ENCODE data around the gene SMC3. TPM values are rescaled to one million over a fixed set of nuclear protein-coding genes. Genes with fewer than 3 reads are reported as not detected.
"Not testable (repeated sequence)": the region's sequence is repeated elsewhere in the genome, so short reads cannot be mapped to it uniquely, and the experiment has no call there.

The SMC3 gene
- total RNA-seq, 4 donors from 2014 or later = 27.7 to 50.2 (median 39.5) TPM

DNA sequence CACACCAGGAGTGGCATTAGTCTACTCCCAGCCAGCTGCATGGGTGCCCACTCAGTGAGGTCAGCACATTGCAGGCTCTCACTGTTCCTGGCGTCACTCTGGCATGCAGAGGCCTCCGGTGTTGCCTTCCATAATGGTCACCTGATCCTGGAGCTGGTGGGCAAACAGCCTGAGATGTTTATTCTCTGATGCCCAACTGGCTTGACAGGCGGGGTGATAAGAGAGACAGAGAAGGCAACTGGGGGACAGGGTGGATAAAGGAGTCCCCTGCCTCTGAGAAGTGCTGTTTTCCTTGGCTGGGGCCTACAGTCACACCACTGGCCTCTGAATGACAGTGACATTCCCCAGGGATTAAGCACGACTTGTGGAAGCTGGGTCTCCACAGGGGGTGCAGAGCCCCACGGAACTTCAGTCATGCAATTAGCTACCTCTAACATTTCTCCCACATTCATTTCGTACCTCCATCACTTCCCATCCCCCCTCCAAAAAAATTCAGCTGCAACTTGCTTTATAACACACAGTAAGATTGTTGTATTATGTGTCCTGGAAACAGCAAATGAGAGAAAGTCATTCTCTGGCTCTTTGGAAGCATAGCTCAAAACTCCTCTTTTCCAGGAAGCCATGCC is 69.5 kb downstream of the SMC3 start:
- Histone ChIP-seq H3K27ac (replicated peaks in 1 of 4) (peak overlapping the region; percentile 58 to 75 (median 74)), H3K4me3 (no peak overlapping the region), H3K36me3 (no peaks in the 10 kb centered on the region), H3K4me1 (peaks cover 16 to 39% (median 27%) of the 10 kb centered on the region in 4 donors), H3K9me3 (no peaks in the 10 kb centered on the region), H3K27me3 (no peaks in the 10 kb centered on the region)
- DNase-seq (ENCODE audit: extremely low spot score) = peak; percentile 87
- no peak for TF ChIP-seq POLR2A (IDR thresholded peaks at IDR 0.05; ENCODE audit: low read depth)
- TF ChIP-seq POLR2AphosphoS5 (IDR thresholded peaks at IDR 0.05) = no peak
- no peak for TF ChIP-seq CTCF (IDR thresholded peaks at IDR 0.05)
- TF ChIP-seq EP300 (IDR thresholded peaks at IDR 0.05) = no peak
- WGBS = 40% methylated on average over 6 of the region's 6 CpGs
- intact Hi-C loops (cut with DNase I) = no loop called here

GRCh38 chr10:110637558-110638053 is 70.1 kb downstream of the SMC3 start:
- peaks cover 0 to 2% (median under 1%) of the 10 kb centered on the region in 4 donors for H3K27me3 ChIP-seq
- H3K4me1 ChIP-seq = peaks cover 16 to 39% (median 27%) of the 10 kb centered on the region in 4 donors
- TF ChIP-seq CTCF (IDR thresholded peaks at IDR 0.05) (no peak), POLR2AphosphoS5 (IDR thresholded peaks at IDR 0.05) (no peak), POLR2A (IDR thresholded peaks at IDR 0.05; ENCODE audit: low read depth) (no peak)
- 46% methylated on average over 10 of the region's 10 CpGs for WGBS
- no peaks in the 10 kb centered on the region for H3K9me3 ChIP-seq
- intact Hi-C loops (cut with DNase I) = no loop called here
- no peak for DNase-seq (ENCODE audit: extremely low spot score)
- no peak overlapping the region for H3K4me3 ChIP-seq
- H3K36me3 ChIP-seq = no peaks in the 10 kb centered on the region
- peak overlapping the region; percentile 58 to 75 (median 74) for H3K27ac ChIP-seq (replicated peaks in 1 of 4)

- Histone ChIP-seq H3K9me3 (no peaks in the 10 kb centered on the region), H3K27ac (replicated peaks in 1 of 4) (peak overlapping the region; percentile 58 to 75 (median 74)), H3K27me3 (peaks cover 0 to 8% (median 1%) of the 10 kb centered on the region in 4 donors), H3K4me1 (peaks cover 16 to 43% (median 32%) of the 10 kb centered on the region in 4 donors), H3K36me3 (no peaks in the 10 kb centered on the region), H3K4me3 (no peak overlapping the region)
- intact Hi-C loops (cut with DNase I) = no loop called here
- TF ChIP-seq POLR2A (IDR thresholded peaks at IDR 0.05; ENCODE audit: low read depth) (no peak), EP300 (IDR thresholded peaks at IDR 0.05) (no peak), POLR2AphosphoS5 (IDR thresholded peaks at IDR 0.05) (no peak), CTCF (IDR thresholded peaks at IDR 0.05) (no peak)
- peak; percentile 37 for DNase-seq (ENCODE audit: extremely low spot score)
- 82% methylated on average over 3 of the region's 3 CpGs for WGBS
These were observed 70.8 kb downstream of the SMC3 start for GRCh38 chr10:110638319-110638718.

DNA sequence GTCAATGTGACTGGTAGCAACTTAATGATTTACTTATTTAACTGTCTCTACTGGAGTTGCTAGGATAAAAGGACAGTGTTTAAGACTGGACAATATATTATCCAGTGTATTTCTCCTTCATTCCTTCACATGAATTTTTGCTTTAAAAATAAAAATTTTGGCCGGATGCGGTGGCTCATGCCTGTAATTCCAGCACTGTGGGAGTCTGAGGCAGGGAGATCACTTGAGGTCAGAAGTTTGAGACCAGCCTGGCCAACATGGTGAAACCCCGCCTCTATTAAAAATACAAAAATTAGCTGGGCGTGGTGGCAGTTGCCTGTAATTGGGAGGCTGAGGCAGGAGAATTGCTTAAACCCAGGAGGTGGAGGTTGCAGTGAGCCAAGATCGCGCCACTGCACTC is 71.6 kb downstream of the SMC3 start:
- Histone ChIP-seq H3K4me1 (peaks cover 16 to 50% (median 39%) of the 10 kb centered on the region in 4 donors), H3K27me3 (peaks cover 0 to 15% (median 8%) of the 10 kb centered on the region in 4 donors)
- intact Hi-C loops (cut with DNase I); H3K36me3 ChIP-seq; H3K27ac ChIP-seq (replicated peaks in 1 of 4); H3K9me3 ChIP-seq; H3K4me3 ChIP-seq; DNase-seq (ENCODE audit: extremely low spot score): not testable (repeated sequence)
- WGBS = 94% methylated on average over 6 of the region's 6 CpGs

- H3K27ac ChIP-seq (replicated peaks in 1 of 4); DNase-seq (ENCODE audit: extremely low spot score); H3K4me3 ChIP-seq; H3K36me3 ChIP-seq; intact Hi-C loops (cut with DNase I); H3K9me3 ChIP-seq: not testable (repeated sequence)
- H3K27me3 ChIP-seq = peaks cover 0 to 23% (median 15%) of the 10 kb centered on the region in 4 donors
- WGBS = 96% methylated on average over 6 of the region's 6 CpGs
- H3K4me1 ChIP-seq = peaks cover 16 to 55% (median 45%) of the 10 kb centered on the region in 4 donors
These were observed 72.4 kb downstream of the SMC3 start for GRCh38 chr10:110639858-110640257.
